Stimulated activated CD4-positive, alpha-beta T cell treated with anti-CD3 and anti-CD28 coated beads, TNF-alpha, amount 100 ng/mL, for 24 hours (primary cell): ENCODE results near the gene RAP1A.
A peak's percentile ranks its signal among the peaks of the same experiment; 100 is the strongest.
"Not testable (repeated sequence)": the region's sequence is repeated elsewhere in the genome, so short reads cannot be mapped to it uniquely, and the experiment has no call there.

Experiments used
- DNase-seq, 3 experiments: peaks; one replicate each; pipeline ENCODE4 v3.0.0-alpha.2; 2020; ENCODE audit warnings: low read depth in 3 of 3

RAP1A gene

GRCh38 chr1:111597426-111597825 is 22.2 kb upstream of the RAP1A start:
- no peak for DNase-seq

- no peak for DNase-seq
Observed at GRCh38 chr1:111598544-111598943, 21.0 kb upstream of the RAP1A start.

GRCh38 chr1:111599781-111600693 is 19.6 kb upstream of the RAP1A start:
- no peak for DNase-seq

- no peak for DNase-seq
Observed at GRCh38 chr1:111600886-111601386, 18.7 kb upstream of the RAP1A start.

- DNase-seq: no peak
Observed at GRCh38 chr1:111602302-111602701, 17.3 kb upstream of the RAP1A start.

GRCh38 chr1:111602974-111603373 is 16.6 kb upstream of the RAP1A start:
- peak in 1 of 3 experiments; percentile 45 for DNase-seq

GRCh38 chr1:111603979-111604378 is 15.6 kb upstream of the RAP1A start:
- DNase-seq: peak in 2 of 3 experiments; percentile 62 to 72

GRCh38 chr1:111604931-111605330 is 14.7 kb upstream of the RAP1A start:
- DNase-seq: no peak

- no peak for DNase-seq
Observed at GRCh38 chr1:111605576-111605975, 14.0 kb upstream of the RAP1A start.

- DNase-seq: not testable (repeated sequence)
Observed at GRCh38 chr1:111606457-111607215, 13.0 kb upstream of the RAP1A start.

- not testable (repeated sequence) for DNase-seq
Observed at GRCh38 chr1:111608528-111608927, 11.1 kb upstream of the RAP1A start.

- DNase-seq: no peak
Observed at GRCh38 chr1:111611986-111612385, 7.6 kb upstream of the RAP1A start.

- peak in 1 of 3 experiments; percentile 40 for DNase-seq
Observed at GRCh38 chr1:111615870-111616715, 3.5 kb upstream of the RAP1A start.

GRCh38 chr1:111618081-111618480 is 1.5 kb upstream of the RAP1A start:
- DNase-seq: no peak

- no peak for DNase-seq
Observed at GRCh38 chr1:111618961-111619634, 491 bp upstream of the RAP1A start.

GRCh38 chr1:111620441-111620971 is 917 bp downstream of the RAP1A start:
- DNase-seq: no peak

GRCh38 chr1:111621050-111621449 is 1.5 kb downstream of the RAP1A start:
- DNase-seq: no peak

GRCh38 chr1:111622166-111622565 is 2.6 kb downstream of the RAP1A start:
- DNase-seq: no peak

GRCh38 chr1:111624382-111624781 is 4.8 kb downstream of the RAP1A start:
- DNase-seq: no peak

- no peak for DNase-seq
Observed at GRCh38 chr1:111625276-111625675, 5.7 kb downstream of the RAP1A start.

- DNase-seq: no peak
Observed at GRCh38 chr1:111628153-111628552, 8.6 kb downstream of the RAP1A start.
